A549 (cell line): ENCODE measurements around the gene ATF1. TPM values are rescaled to one million over a fixed set of nuclear protein-coding genes. Genes with fewer than 3 reads are reported as not detected.

ENCODE experiments used
- ATAC-seq, 2 experiments: fragments of 200-7000 bp in 1 of 2; fragments of >200 bp in 1 of 2; cut with Nextera tagmentation in 1 of 2; cut with Tn5 transposase in 1 of 2; 3 replicates each; pipeline versions ENCODE4 v1.8.0 to v1.9.1; 2018 to 2020; ENCODE audit warnings: mild to moderate bottlenecking in 1 of 2, moderate library complexity in 1 of 2
- CTCF ChIA-PET: fragments of 300-600 bp; sonication (Branson Sonifier 250); formaldehyde crosslinking; extraction: SDS; loops from one replicate; lab custom pipeline; 2021; ENCODE audit warnings: antibody characterized with exemption, inconsistent platforms; lab: Yijun Ruan, JAX
- POLR2A ChIA-PET: fragments of 350-600 bp; formaldehyde crosslinking; extraction: SDS; loops from one replicate; lab custom pipeline; 2021; ENCODE audit warnings: antibody characterized with exemption, inconsistent platforms; lab: Yijun Ruan, JAX
- DNase-seq, 2 experiments: peaks; one replicate each; pipeline versions ENCODE4 v3.0.0 to v3.0.0-alpha.2; 2011 to 2016; ENCODE audit warnings: low read depth in 1 of 2, low spot score in 1 of 2
- FAIRE-seq: peaks from 2 replicates; lab custom pipeline; 2011; peaks lifted over from hg19 to GRCh38; lab: Jason Lieb, UNC
- H3K27ac ChIP-seq, 2 experiments: fragments of >200 bp; sonication (Bioruptor Twin); formaldehyde crosslinking; 3 replicates each; pipeline ENCODE4 v1.5.1; 2016 to 2017
- H3K4me1 ChIP-seq: fragments of >200 bp; sonication (Bioruptor Twin); formaldehyde crosslinking; 3 replicates; pipeline ENCODE4 v1.6.1; 2016
- H3K4me2 ChIP-seq: fragments of >200 bp; sonication (Bioruptor Twin); formaldehyde crosslinking; 3 replicates; pipeline ENCODE4 v1.6.1; 2016
- H3K4me3 ChIP-seq: fragments of >200 bp; sonication (Bioruptor Twin); formaldehyde crosslinking; 3 replicates; pipeline ENCODE4 v1.5.1; 2016
- H3K9me3 ChIP-seq: fragments of >200 bp; sonication (Bioruptor Twin); formaldehyde crosslinking; 3 replicates; pipeline ENCODE4 v1.6.1; 2016
- ATOH8 ChIP-seq: fragments of 250-450 bp; sonication (Bioruptor Pico); IDR thresholded peaks from 2 replicates; pipeline ENCODE4 v1.5.0; 2020; ENCODE audit warnings: low read depth, mild to moderate bottlenecking, moderate library complexity
- BCL3 ChIP-seq: fragments of >200 bp; sonication (Bioruptor Twin); formaldehyde crosslinking; IDR thresholded peaks from 3 replicates; pipeline ENCODE4 v1.6.1; 2016
- CBX8 ChIP-seq: fragments of 200-600 bp; sonication (generic); IDR thresholded peaks from 2 replicates; pipeline ENCODE4 v1.6.1; 2016
- CEBPB ChIP-seq, 2 experiments: fragments of >200 bp in 1 of 2; sonication (Bioruptor Twin) in 1 of 2; formaldehyde crosslinking in 1 of 2; IDR thresholded peaks; 2 replicates each; pipeline ENCODE4 v1.6.1; 2012 to 2016
- CHD4 ChIP-seq: fragments of 200-600 bp; sonication (generic); IDR thresholded peaks from 2 replicates; pipeline ENCODE4 v1.6.1; 2016; ENCODE audit warnings: antibody characterized with exemption, mild to moderate bottlenecking, borderline replicate concordance
- EHMT2 ChIP-seq: fragments of 200-600 bp; sonication (generic); IDR thresholded peaks from 2 replicates; pipeline ENCODE4 v1.6.1; 2016; ENCODE audit warnings: antibody characterized with exemption, low read depth, mild to moderate bottlenecking, moderate library complexity
- EP300 ChIP-seq, 2 experiments: fragments of >200 bp; sonication (Bioruptor Twin); formaldehyde crosslinking; IDR thresholded peaks; 2 replicates in 1 of 2; 3 replicates in 1 of 2; pipeline ENCODE4 v1.6.1; 2016 to 2017
- ESRRA ChIP-seq: fragments of 150-350 bp; IDR thresholded peaks from 2 replicates; pipeline ENCODE4 v1.6.1; 2014; ENCODE audit warnings: mild to moderate bottlenecking, low read length, borderline replicate concordance
- FOSB ChIP-seq: fragments of 250-450 bp; sonication (Bioruptor Pico); IDR thresholded peaks from 2 replicates; pipeline ENCODE4 v1.5.0; 2020; ENCODE audit warnings: mild to moderate bottlenecking, moderate library complexity
- FOSL2 ChIP-seq, 2 experiments: fragments of 450-650 bp in 1 of 2; fragments of >200 bp in 1 of 2; sonication (Bioruptor Twin) in 1 of 2; formaldehyde crosslinking; IDR thresholded peaks; 2 replicates each; pipeline versions ENCODE4 v1.5.0 to v1.6.1; 2016 to 2020; ENCODE audit warnings: mild to moderate bottlenecking in 1 of 2, moderate library complexity in 1 of 2
- FOXS1 ChIP-seq: fragments of 250-450 bp; sonication (Bioruptor Pico); IDR thresholded peaks from 2 replicates; pipeline ENCODE4 v1.5.0; 2020; ENCODE audit warnings: mild to moderate bottlenecking, moderate library complexity
- HDAC2 ChIP-seq: fragments of 200-600 bp; sonication (generic); IDR thresholded peaks from 2 replicates; pipeline ENCODE4 v1.6.1; 2016
- HES2 ChIP-seq: fragments of >200 bp; sonication (Bioruptor Twin); formaldehyde crosslinking; IDR thresholded peaks from 2 replicates; pipeline ENCODE4 v1.6.1; 2016
- JUN ChIP-seq, 2 experiments: fragments of >200 bp; sonication (Bioruptor Twin); formaldehyde crosslinking; IDR thresholded peaks; 2 replicates in 1 of 2; 3 replicates in 1 of 2; pipeline ENCODE4 v1.6.1; 2016 to 2017
- KDM1A ChIP-seq: fragments of 200-600 bp; sonication (generic); IDR thresholded peaks from 2 replicates; pipeline ENCODE4 v1.6.1; 2016; ENCODE audit warnings: low read depth, mild to moderate bottlenecking
- KDM5A ChIP-seq: fragments of 200-600 bp; sonication (generic); IDR thresholded peaks from 2 replicates; pipeline ENCODE4 v1.6.1; 2016; ENCODE audit warnings: antibody characterized with exemption, mild to moderate bottlenecking
- MAFK ChIP-seq: fragments of 450-650 bp; IDR thresholded peaks from 2 replicates; pipeline ENCODE4 v1.6.1; 2014; ENCODE audit not compliant: partially characterized antibody
- MAX ChIP-seq: IDR thresholded peaks from 2 replicates; pipeline ENCODE4 v1.6.1; 2012
- MYC ChIP-seq: IDR thresholded peaks from 2 replicates; pipeline ENCODE4 v1.6.1; 2012; ENCODE audit warnings: mild to moderate bottlenecking, inconsistent platforms, low read length, improper control_type of control experiment, borderline replicate concordance
- NFE2L2 ChIP-seq: fragments of 150-350 bp; conservative IDR thresholded peaks from 2 replicates; pipeline ENCODE4 v1.6.1; 2014; ENCODE audit warnings: low read length
- PBX3 ChIP-seq: IDR thresholded peaks from 2 replicates; pipeline ENCODE4 v1.6.1; 2012
- PHF8 ChIP-seq: fragments of 200-600 bp; sonication (generic); IDR thresholded peaks from 2 replicates; pipeline ENCODE4 v1.6.1; 2016; ENCODE audit warnings: low read depth, mild to moderate bottlenecking, antibody characterized with exemption, moderate library complexity, borderline replicate concordance
- POLR2A ChIP-seq: IDR thresholded peaks from 2 replicates; pipeline ENCODE4 v1.6.1; 2012; ENCODE audit warnings: mild to moderate bottlenecking, low read length
- POLR2AphosphoS2 ChIP-seq: conservative IDR thresholded peaks from 2 replicates; pipeline ENCODE4 v1.6.1; 2012; ENCODE audit warnings: low read length, improper control_type of control experiment, inconsistent platforms
- RAD21 ChIP-seq, 2 experiments: fragments of >200 bp in 1 of 2; sonication (Bioruptor Twin) in 1 of 2; formaldehyde crosslinking in 1 of 2; IDR thresholded peaks in 1 of 2; conservative IDR thresholded peaks in 1 of 2; 2 replicates in 1 of 2; 3 replicates in 1 of 2; pipeline ENCODE4 v1.6.1; 2012 to 2018; ENCODE audit warnings: inconsistent platforms in 1 of 2
- RCOR1 ChIP-seq: fragments of 150-350 bp; IDR thresholded peaks from 2 replicates; pipeline ENCODE4 v1.6.1; 2014; ENCODE audit warnings: antibody characterized with exemption, low read length, low read depth
- REST ChIP-seq: fragments of 200-600 bp; sonication (generic); IDR thresholded peaks from 2 replicates; pipeline ENCODE4 v1.6.1; 2016; ENCODE audit warnings: antibody characterized with exemption, mild to moderate bottlenecking, moderate library complexity
- SMC3 ChIP-seq: fragments of >200 bp; sonication (Bioruptor Twin); formaldehyde crosslinking; IDR thresholded peaks from 3 replicates; pipeline ENCODE4 v1.6.1; 2018; ENCODE audit warnings: inconsistent platforms
- TFCP2L1 ChIP-seq: fragments of 250-450 bp; sonication (Bioruptor Pico); IDR thresholded peaks from 2 replicates; pipeline ENCODE4 v1.5.0; 2021; ENCODE audit warnings: mild to moderate bottlenecking
- TP53 ChIP-seq: fragments of 250-450 bp; sonication (Bioruptor Pico); IDR thresholded peaks from 2 replicates; pipeline ENCODE4 v1.5.0; 2021; ENCODE audit warnings: mild to moderate bottlenecking, moderate library complexity
- ZFP36 ChIP-seq: fragments of 450-650 bp; IDR thresholded peaks from 2 replicates; pipeline ENCODE4 v1.6.1; 2014; ENCODE audit warnings: borderline replicate concordance; ENCODE audit not compliant: partially characterized antibody
- ZSCAN20 ChIP-seq: fragments of 250-450 bp; sonication (Bioruptor Pico); IDR thresholded peaks from 2 replicates; pipeline ENCODE4 v1.8.0; 2022; ENCODE audit warnings: mild to moderate bottlenecking, moderate library complexity
- WGBS: methylation state at CpG from one replicate; pipeline ENCODE4 v1.1.6; 2017; ENCODE audit errors: missing lambda C conversion rate; 5-methylcytosine and 5-hydroxymethylcytosine counted together
- polyA minus RNA-seq: library from RNA; depleted of rRNA, polyadenylated mRNA; stranded (reverse); fragments of >200 nt; gene quantifications from 2 replicates; pipeline ENCODE4 v1.2.3, GENCODE V29; 2011; rRNA and poly(A)+ RNA removed
- polyA plus RNA-seq, 4 experiments: library from polyadenylated mRNA; depleted of rRNA in 3 of 4; stranded (reverse); fragments of >200 nt; fragmentation: RNase III in 1 of 4; extraction: RNeasy Plus Mini Kit Qiagen cat#74134 plus additional on column Dnase treatment in 1 of 4; gene quantifications; 2 replicates in 3 of 4; 3 replicates in 1 of 4; pipeline ENCODE4 v1.2.3, GENCODE V29; 2011 to 2017

Gene ATF1
- 77.1 and 88.9 TPM in 2 replicates for polyA plus RNA-seq (2011; rRNA removed)
- 45.5 and 51.2 TPM in 2 replicates for polyA plus RNA-seq (2012; cell fraction: cytosol; rRNA removed)
- polyA plus RNA-seq (2012; cell fraction: nucleus; rRNA removed) = 9.7 and 15.0 TPM in 2 replicates
- 30.9 to 35.9 TPM (median 34.2 TPM) in 3 replicates for polyA plus RNA-seq (2017; fragmentation: RNase III; extraction: RNeasy Plus Mini Kit Qiagen cat#74134 plus additional on column Dnase treatment)
- 82.5 and 96.9 TPM in 2 replicates for polyA minus RNA-seq

GRCh38 chr12:50763639-50764285, at the start of gene ATF1:
Gene ATF1 (plus strand): TSS chr12:50764101. CDS start chr12:50780146, 16,045 bp downstream.
- Histone ChIP-seq H3K9me3 (no peaks in the 10 kb centered on the region), H3K4me3 (peak within 1 kb of the TSS; percentile 94), H3K4me2 (peak within 1 kb of the TSS; percentile 97), H3K4me1 (peaks cover 24% of the 10 kb centered on the region), H3K27ac (peak within 1 kb of the TSS; percentile 96 to 100)
- ATAC-seq (peak; percentile 91 to 93), DNase-seq (peak; percentile 93 to 97), FAIRE-seq (no peak)
- ChIA-PET POLR2A (interaction anchor here (0.6 to 2.6 kb wide), 16 partner anchors 9 to 679 kb away, joined by 3 to 14 read pairs (median 4); partner anchors contain the start of genes DIP2B, LETMD1 and SLC11A2), CTCF (interaction anchor here (0.9 to 6.0 kb wide), 13 partner anchors 10 to 263 kb away, joined by 3 to 109 read pairs (median 18); partner anchors contain the start of genes DIP2B and SLC11A2)
- under 1% methylated on average over 35 of the region's 51 CpGs for WGBS
- TF ChIP-seq ATOH8 (CRISPR knock-in tag) = 0 out of 2 replicates have a peak, but pooled peaks have one; percentile 16
- TF ChIP-seq EHMT2 = no peak
- no peak for TF ChIP-seq TP53 (CRISPR knock-in tag)
- TF ChIP-seq ESRRA = peak; percentile 93
- TF ChIP-seq REST = no peak
- no peak for TF ChIP-seq RAD21 (conservative IDR thresholded peaks at IDR 0.05 in 1 of 2, IDR thresholded peaks at IDR 0.05 in 1 of 2)
- TF ChIP-seq KDM5A = 0 out of 2 replicates have a peak, but pooled peaks have one; percentile 32
- no peak for TF ChIP-seq FOSL2 (IDR thresholded peaks at IDR 0.05)
- no peak for TF ChIP-seq FOSL2 (CRISPR knock-in tag; IDR thresholded peaks at IDR 0.05)
- no peak for TF ChIP-seq HDAC2
- no peak for TF ChIP-seq RCOR1
- TF ChIP-seq POLR2A = peak; percentile 97
- no peak for TF ChIP-seq FOXS1 (CRISPR knock-in tag)
- TF ChIP-seq CEBPB (IDR thresholded peaks at IDR 0.05) = no peak
- TF ChIP-seq CBX8 = no peak
- no peak for TF ChIP-seq NFE2L2
- no peak for TF ChIP-seq POLR2AphosphoS2
- peak in 1 of 2 experiments; percentile 85; a peak in 4 of 5 replicates for TF ChIP-seq JUN (IDR thresholded peaks at IDR 0.05)
- TF ChIP-seq KDM1A = no peak
- peak; percentile 64; the same call in 1 of the 2 replicates for TF ChIP-seq PHF8
- no peak for TF ChIP-seq MAFK
- no peak for TF ChIP-seq SMC3
- peak; percentile 29; the same call in 1 of the 2 replicates for TF ChIP-seq MYC
- TF ChIP-seq EP300 (IDR thresholded peaks at IDR 0.05) = no peak
- TF ChIP-seq PBX3 = no peak
- TF ChIP-seq BCL3 = peak; percentile 57; the same call in 1 of the 3 replicates
- no peak for TF ChIP-seq ZSCAN20 (CRISPR knock-in tag)
- peak; percentile 95 for TF ChIP-seq MAX
- TF ChIP-seq FOSB (CRISPR knock-in tag) = no peak
- TF ChIP-seq TFCP2L1 (CRISPR knock-in tag) = 0 out of 2 replicates have a peak, but pooled peaks have one; percentile 66
- no peak for TF ChIP-seq CHD4
- no peak for TF ChIP-seq HES2
- no peak for TF ChIP-seq ZFP36
